Stomach (tissue), 4 donors: ENCODE results near the gene SKI.

Source experiments
- CTCF ChIP-seq, 7 experiments: fragments of 450-650 bp in 4 of 7; fragments of 200-600 bp in 3 of 7; sonication (generic) in 3 of 7; IDR thresholded peaks; one replicate each; pipeline ENCODE4 v1.5.1; 2016 to 2019; ENCODE audit warnings: antibody characterized with exemption in 7 of 7, control low read depth in 2 of 7, mild to moderate bottlenecking in 1 of 7
- POLR2A ChIP-seq, 4 donors: fragments of 450-650 bp; IDR thresholded peaks; one replicate each; pipeline ENCODE4 v1.6.1; 2016; ENCODE audit warnings: antibody characterized with exemption in 4 of 4, control low read depth in 2 of 4, mild to moderate bottlenecking in 1 of 4, moderate library complexity in 1 of 4

- TF ChIP-seq CTCF (IDR thresholded peaks at IDR 0.05), result no peak
- TF ChIP-seq POLR2A (IDR thresholded peaks at IDR 0.05), result no peak
These were observed 112.2 kb downstream of the SKI start for GRCh38 chr1:2340086-2340917.
